HepG2 (cell line): ENCODE data around the gene LMNA. TPM values are rescaled to one million over a fixed set of nuclear protein-coding genes. Genes with fewer than 3 reads are reported as not detected.

Experiments
- CHD4 ChIP-seq: fragments of 200-600 bp; sonication (generic); IDR thresholded peaks from 2 replicates; pipeline ENCODE4 v1.7.0; 2017; ENCODE audit warnings: mild to moderate bottlenecking, low read length, borderline replicate concordance
- FOXA1 ChIP-seq, 2 experiments: fragments of 450-650 bp in 1 of 2; sonication (generic) in 1 of 2; formaldehyde crosslinking in 1 of 2; IDR thresholded peaks; 2 replicates each; pipeline versions ENCODE4 v1.4.0 to v1.6.1; 2016 to 2020; ENCODE audit warnings: missing genetic modification reagents in 1 of 2
- IRX3 ChIP-seq: sonication (generic); formaldehyde crosslinking; IDR thresholded peaks from 2 replicates; pipeline ENCODE4 v1.8.1; 2023; ENCODE audit warnings: mild to moderate bottlenecking, low read depth, missing genetic modification reagents, borderline replicate concordance
- SP2 ChIP-seq: sonication (generic); formaldehyde crosslinking; IDR thresholded peaks from 2 replicates; pipeline ENCODE4 v1.5.1; 2020; ENCODE audit warnings: mild to moderate bottlenecking, missing genetic modification reagents
- SRSF9 ChIP-seq: fragments of 200-400 bp; formaldehyde crosslinking; IDR thresholded peaks from 2 replicates; pipeline ENCODE4 v1.6.1; 2018; ENCODE audit warnings: borderline replicate concordance, mild to moderate bottlenecking, low read depth, low read length; ENCODE audit not compliant: insufficient read depth, poor library complexity, severe bottlenecking
- TARDBP ChIP-seq: sonication (generic); formaldehyde crosslinking; IDR thresholded peaks from 2 replicates; pipeline ENCODE4 v1.8.0; 2022; ENCODE audit warnings: mild to moderate bottlenecking, missing genetic modification reagents
- ZNF329 ChIP-seq: sonication (generic); formaldehyde crosslinking; IDR thresholded peaks from 2 replicates; pipeline ENCODE4 v1.9.0; 2021; ENCODE audit warnings: low read depth, mild to moderate bottlenecking, missing genetic modification reagents
- ZNF335 ChIP-seq: sonication (generic); formaldehyde crosslinking; IDR thresholded peaks from 2 replicates; pipeline ENCODE4 v1.4.0; 2020; ENCODE audit warnings: missing genetic modification reagents
- ZNF354B ChIP-seq: sonication (generic); formaldehyde crosslinking; IDR thresholded peaks from 2 replicates; pipeline ENCODE4 v1.8.0; 2022; ENCODE audit warnings: mild to moderate bottlenecking, missing genetic modification reagents
- ZNF780A ChIP-seq: sonication (generic); formaldehyde crosslinking; IDR thresholded peaks from 2 replicates; pipeline ENCODE4 v1.8.0; 2022; ENCODE audit warnings: mild to moderate bottlenecking, missing genetic modification reagents, moderate library complexity
- ZSCAN29 ChIP-seq: sonication (generic); formaldehyde crosslinking; conservative IDR thresholded peaks from 2 replicates; pipeline ENCODE4 v1.4.0; 2020; ENCODE audit warnings: mild to moderate bottlenecking, missing genetic modification reagents
- polyA plus RNA-seq, 8 experiments: library from polyadenylated mRNA; depleted of rRNA in 3 of 8; stranded (reverse) in 7 of 8; unstranded in 1 of 8; fragments of >200 nt; fragmentation: Illumina TruSeq in 4 of 8; extraction: Trizol in 4 of 8; gene quantifications; 2 replicates each; pipeline versions ENCODE4 v1.2.1 to v1.2.3, GENCODE V29; 2011 to 2016; ENCODE audit warnings: low read depth in 4 of 8, missing spikeins in 1 of 8, mixed read lengths in 1 of 8; ENCODE audit not compliant: insufficient read depth in 1 of 8
- total RNA-seq, 5 experiments: library from RNA; depleted of rRNA; stranded (reverse); fragments of >200 nt; fragmentation: Illumina TruSeq; extraction: Trizol; gene quantifications; 2 replicates each; pipeline ENCODE4 v1.2.3, GENCODE V29; 2016; ENCODE audit warnings: low read depth in 1 of 5
- TF ChIP-seq, protein P1 (sequence below): sonication (generic); formaldehyde crosslinking; IDR thresholded peaks from 2 replicates; pipeline ENCODE4 v1.4.0; 2020; ENCODE audit warnings: low read depth, mild to moderate bottlenecking, missing genetic modification reagents
- TF ChIP-seq, protein P2 (sequence below): sonication (generic); formaldehyde crosslinking; IDR thresholded peaks from 2 replicates; pipeline ENCODE4 v1.5.0; 2020; ENCODE audit warnings: mild to moderate bottlenecking, missing genetic modification reagents
- TF ChIP-seq, protein P3 (sequence below): sonication (generic); formaldehyde crosslinking; IDR thresholded peaks from 2 replicates; pipeline ENCODE4 v1.5.1; 2020; ENCODE audit warnings: mild to moderate bottlenecking, missing genetic modification reagents, moderate library complexity
- TF ChIP-seq, protein P4 (sequence below): sonication (generic); formaldehyde crosslinking; IDR thresholded peaks from 2 replicates; pipeline ENCODE4 v1.4.0; 2020; ENCODE audit warnings: missing genetic modification reagents, borderline replicate concordance

LMNA gene
- total and polyA plus RNA-seq, 2 of the 13 experiments (the other 11 are each of a cell fraction or from before 2014, with no cell fraction given): 107 to 225 TPM

DNA sequence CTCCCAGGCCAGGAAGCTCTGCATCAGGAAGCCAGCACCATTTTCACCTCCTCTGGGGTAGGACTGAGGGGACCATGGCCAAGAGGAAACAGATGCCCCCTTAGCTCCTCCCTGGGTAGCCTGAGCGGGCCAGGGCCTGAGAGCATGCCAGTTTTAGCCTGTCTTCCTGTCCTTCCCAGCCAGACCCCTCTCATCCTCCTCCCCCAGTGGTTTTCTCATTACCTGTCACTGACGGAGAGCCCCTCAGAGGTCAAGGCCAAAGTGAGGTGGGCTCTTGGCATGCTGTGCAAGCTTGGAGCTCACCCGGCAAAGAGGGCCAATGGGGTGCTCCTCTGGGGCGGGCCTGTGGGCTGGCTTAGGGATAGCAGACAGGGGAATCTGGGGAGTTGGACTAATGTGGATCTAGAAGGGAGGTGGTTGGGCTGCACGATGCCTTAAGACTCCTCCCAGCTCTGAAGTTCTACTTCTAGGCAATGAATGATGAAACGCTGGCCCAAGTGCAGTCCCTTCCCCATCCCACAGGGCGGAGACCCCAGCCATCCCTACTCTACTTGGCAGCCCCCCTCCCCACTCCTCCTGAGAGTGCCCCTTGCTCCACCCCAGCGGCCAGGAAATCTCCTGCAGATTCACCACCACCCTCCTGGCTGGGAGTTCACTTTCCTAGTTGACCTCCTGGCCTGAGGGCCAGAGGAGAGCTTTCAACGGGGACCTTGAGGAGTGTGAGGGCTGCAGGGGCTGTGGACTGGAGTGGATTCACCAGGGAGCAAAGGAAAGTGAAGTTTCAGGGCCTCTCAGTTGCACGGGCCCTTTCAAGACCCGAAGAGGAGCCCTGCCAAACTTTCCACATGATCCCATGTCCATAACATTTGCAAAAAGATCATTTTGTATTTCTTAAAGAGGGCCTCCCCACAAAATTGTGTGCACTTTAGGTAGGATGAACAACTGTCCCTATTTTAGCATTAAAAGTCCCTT lies 9.4 kb upstream of the LMNA start (continued):
- TF ChIP-seq, protein P1, sequence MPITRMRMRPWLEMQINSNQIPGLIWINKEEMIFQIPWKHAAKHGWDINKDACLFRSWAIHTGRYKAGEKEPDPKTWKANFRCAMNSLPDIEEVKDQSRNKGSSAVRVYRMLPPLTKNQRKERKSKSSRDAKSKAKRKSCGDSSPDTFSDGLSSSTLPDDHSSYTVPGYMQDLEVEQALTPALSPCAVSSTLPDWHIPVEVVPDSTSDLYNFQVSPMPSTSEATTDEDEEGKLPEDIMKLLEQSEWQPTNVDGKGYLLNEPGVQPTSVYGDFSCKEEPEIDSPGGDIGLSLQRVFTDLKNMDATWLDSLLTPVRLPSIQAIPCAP: no peak
- TF ChIP-seq FOXA1 (IDR thresholded peaks at IDR 0.05) (no peak), FOXA1 (CRISPR knock-in tag; IDR thresholded peaks at IDR 0.05) (no peak), ZNF354B (no peak), ZNF335 (CRISPR knock-in tag) (no peak), ZSCAN29 (CRISPR knock-in tag) (no peak), CHD4 (peak; percentile 23; the same call in 1 of the 2 replicates), SP2 (CRISPR knock-in tag) (no peak), ZNF780A (CRISPR knock-in tag) (no peak), SRSF9 (no peak), IRX3 (CRISPR knock-in tag) (no peak), ZNF329 (CRISPR knock-in tag) (no peak), TARDBP (CRISPR knock-in tag) (no peak)
- TF ChIP-seq, protein P2, sequence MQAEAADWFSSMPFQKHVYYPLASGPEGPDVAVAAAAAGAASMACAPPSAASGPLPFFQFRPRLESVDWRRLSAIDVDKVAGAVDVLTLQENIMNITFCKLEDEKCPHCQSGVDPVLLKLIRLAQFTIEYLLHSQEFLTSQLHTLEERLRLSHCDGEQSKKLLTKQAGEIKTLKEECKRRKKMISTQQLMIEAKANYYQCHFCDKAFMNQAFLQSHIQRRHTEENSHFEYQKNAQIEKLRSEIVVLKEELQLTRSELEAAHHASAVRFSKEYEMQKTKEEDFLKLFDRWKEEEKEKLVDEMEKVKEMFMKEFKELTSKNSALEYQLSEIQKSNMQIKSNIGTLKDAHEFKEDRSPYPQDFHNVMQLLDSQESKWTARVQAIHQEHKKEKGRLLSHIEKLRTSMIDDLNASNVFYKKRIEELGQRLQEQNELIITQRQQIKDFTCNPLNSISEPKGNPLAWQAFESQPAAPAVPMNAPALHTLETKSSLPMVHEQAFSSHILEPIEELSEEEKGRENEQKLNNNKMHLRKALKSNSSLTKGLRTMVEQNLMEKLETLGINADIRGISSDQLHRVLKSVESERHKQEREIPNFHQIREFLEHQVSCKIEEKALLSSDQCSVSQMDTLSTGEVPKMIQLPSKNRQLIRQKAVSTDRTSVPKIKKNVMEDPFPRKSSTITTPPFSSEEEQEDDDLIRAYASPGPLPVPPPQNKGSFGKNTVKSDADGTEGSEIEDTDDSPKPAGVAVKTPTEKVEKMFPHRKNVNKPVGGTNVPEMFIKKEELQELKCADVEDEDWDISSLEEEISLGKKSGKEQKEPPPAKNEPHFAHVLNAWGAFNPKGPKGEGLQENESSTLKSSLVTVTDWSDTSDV (CRISPR knock-in tag): peak; percentile 76; the same call in 1 of the 2 replicates
- TF ChIP-seq, protein P3, sequence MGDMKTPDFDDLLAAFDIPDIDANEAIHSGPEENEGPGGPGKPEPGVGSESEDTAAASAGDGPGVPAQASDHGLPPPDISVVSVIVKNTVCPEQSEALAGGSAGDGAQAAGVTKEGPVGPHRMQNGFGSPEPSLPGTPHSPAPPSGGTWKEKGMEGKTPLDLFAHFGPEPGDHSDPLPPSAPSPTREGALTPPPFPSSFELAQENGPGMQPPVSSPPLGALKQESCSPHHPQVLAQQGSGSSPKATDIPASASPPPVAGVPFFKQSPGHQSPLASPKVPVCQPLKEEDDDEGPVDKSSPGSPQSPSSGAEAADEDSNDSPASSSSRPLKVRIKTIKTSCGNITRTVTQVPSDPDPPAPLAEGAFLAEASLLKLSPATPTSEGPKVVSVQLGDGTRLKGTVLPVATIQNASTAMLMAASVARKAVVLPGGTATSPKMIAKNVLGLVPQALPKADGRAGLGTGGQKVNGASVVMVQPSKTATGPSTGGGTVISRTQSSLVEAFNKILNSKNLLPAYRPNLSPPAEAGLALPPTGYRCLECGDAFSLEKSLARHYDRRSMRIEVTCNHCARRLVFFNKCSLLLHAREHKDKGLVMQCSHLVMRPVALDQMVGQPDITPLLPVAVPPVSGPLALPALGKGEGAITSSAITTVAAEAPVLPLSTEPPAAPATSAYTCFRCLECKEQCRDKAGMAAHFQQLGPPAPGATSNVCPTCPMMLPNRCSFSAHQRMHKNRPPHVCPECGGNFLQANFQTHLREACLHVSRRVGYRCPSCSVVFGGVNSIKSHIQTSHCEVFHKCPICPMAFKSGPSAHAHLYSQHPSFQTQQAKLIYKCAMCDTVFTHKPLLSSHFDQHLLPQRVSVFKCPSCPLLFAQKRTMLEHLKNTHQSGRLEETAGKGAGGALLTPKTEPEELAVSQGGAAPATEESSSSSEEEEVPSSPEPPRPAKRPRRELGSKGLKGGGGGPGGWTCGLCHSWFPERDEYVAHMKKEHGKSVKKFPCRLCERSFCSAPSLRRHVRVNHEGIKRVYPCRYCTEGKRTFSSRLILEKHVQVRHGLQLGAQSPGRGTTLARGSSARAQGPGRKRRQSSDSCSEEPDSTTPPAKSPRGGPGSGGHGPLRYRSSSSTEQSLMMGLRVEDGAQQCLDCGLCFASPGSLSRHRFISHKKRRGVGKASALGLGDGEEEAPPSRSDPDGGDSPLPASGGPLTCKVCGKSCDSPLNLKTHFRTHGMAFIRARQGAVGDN (CRISPR knock-in tag): peak; percentile 48
- TF ChIP-seq, protein P4, sequence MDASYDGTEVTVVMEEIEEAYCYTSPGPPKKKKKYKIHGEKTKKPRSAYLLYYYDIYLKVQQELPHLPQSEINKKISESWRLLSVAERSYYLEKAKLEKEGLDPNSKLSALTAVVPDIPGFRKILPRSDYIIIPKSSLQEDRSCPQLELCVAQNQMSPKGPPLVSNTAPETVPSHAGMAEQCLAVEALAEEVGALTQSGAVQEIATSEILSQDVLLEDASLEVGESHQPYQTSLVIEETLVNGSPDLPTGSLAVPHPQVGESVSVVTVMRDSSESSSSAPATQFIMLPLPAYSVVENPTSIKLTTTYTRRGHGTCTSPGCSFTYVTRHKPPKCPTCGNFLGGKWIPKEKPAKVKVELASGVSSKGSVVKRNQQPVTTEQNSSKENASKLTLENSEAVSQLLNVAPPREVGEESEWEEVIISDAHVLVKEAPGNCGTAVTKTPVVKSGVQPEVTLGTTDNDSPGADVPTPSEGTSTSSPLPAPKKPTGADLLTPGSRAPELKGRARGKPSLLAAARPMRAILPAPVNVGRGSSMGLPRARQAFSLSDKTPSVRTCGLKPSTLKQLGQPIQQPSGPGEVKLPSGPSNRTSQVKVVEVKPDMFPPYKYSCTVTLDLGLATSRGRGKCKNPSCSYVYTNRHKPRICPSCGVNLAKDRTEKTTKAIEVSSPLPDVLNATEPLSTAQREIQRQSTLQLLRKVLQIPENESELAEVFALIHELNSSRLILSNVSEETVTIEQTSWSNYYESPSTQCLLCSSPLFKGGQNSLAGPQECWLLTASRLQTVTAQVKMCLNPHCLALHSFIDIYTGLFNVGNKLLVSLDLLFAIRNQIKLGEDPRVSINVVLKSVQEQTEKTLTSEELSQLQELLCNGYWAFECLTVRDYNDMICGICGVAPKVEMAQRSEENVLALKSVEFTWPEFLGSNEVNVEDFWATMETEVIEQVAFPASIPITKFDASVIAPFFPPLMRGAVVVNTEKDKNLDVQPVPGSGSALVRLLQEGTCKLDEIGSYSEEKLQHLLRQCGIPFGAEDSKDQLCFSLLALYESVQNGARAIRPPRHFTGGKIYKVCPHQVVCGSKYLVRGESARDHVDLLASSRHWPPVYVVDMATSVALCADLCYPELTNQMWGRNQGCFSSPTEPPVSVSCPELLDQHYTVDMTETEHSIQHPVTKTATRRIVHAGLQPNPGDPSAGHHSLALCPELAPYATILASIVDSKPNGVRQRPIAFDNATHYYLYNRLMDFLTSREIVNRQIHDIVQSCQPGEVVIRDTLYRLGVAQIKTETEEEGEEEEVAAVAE (CRISPR knock-in tag): no peak
